Measurements from ENCODE around the gene EIF4E1B.

GRCh38 chr5:176676361-176676824, 45.9 kb downstream of the EIF4E1B start:
- TF ChIP-seq CTCF (IDR thresholded peaks at IDR 0.05) (no peak), POLR2A (IDR thresholded peaks at IDR 0.05) (no peak)

Measured in thyroid gland (tissue), 4 donors.